ENCODE measurements around the gene CDH26.

Gene CDH26

DNA sequence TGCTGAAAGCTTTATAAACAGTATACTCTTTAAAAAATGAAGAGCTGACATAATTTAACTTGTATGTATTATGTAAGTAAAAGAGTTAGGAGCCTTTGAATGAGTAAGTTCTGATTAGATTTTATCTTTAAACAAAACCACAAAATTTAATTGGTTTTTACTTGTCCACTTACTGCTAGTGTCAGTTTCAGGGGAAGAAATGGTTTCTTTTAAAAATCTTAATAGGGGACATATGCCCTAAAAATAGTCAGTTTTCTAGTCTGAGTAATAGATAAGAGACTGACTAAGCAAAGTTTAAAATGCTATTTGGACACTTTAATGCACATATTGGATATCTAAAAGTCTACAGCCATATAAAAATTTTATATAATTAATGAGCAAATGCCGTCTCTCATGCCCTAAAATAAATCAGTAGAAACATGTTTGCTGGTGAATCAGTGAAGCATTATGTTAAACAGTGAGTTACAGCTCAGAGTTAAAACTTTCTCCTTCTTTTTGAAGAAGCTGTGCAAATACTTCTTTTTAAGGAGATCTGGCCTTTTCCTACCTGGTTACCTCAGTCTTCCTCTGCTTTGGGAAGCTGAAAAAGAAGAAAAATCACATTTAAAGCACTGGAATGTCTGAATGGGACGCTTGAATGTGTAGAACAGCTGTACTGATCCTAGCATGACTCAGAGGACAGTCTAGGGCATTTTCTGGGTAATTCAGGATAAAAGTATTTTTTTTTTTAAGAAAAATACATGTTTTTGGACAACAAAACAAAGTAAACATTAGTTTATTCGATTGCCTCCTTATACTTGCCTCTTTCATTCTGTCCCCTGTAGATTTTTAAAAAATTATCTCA, 55.3 kb downstream of the CDH26 start:
- peak; percentile 5 for DNase-seq (ENCODE audit: low read depth)

GRCh38 chr20:60016406-60016805, 58.2 kb downstream of the CDH26 start:
- no peak for DNase-seq (ENCODE audit: low read depth)

GRCh38 chr20:60020251-60020650, 62.0 kb downstream of the CDH26 start:
- no peak for DNase-seq (ENCODE audit: low read depth)

- no peak for DNase-seq (ENCODE audit: low read depth)
These were observed 62.9 kb downstream of the CDH26 start for GRCh38 chr20:60021104-60021503.

DNA sequence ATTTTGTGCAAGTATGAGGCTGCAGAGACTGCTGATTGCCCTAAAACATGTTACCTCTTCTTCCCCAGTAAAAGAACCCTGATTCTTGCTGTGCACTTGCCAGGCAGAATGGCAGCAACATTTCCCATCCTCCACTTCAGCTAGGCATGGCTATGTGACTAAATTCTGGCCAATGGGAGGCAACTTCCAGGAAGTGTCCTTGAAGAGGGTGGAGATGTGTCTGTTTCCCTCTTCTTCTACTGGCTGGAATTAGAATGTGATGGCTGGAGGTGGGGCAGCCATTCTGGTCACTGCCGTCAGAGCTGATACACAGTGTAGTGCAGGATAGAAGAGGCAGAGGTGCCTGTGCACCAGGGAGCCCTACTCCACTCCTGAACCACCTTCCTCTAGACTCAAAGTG, 64.6 kb downstream of the CDH26 start:
- no peak for DNase-seq (ENCODE audit: low read depth)

DNA sequence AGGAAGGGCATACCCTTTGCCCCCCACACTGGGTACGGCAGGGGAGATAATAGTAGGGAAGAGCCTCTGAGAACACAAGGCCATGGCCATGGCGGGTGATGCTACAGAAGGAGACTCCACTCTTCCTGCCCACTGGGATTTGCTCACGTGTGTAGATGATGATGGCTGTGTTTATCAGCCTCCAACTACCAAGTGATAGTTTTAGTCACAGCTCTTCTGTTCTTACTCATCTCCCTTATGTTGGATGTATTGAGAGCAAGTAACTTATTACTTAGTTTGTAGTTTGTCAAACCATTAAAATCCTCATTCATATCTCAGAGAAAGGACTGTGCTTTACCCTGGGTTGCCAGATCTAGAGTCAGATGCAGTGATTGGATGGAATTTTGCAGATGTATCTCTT, 66.0 kb downstream of the CDH26 start:
- no peak for DNase-seq (ENCODE audit: low read depth)

GRCh38 chr20:60024801-60025200, 66.6 kb downstream of the CDH26 start:
- no peak for DNase-seq (ENCODE audit: low read depth)

DNA sequence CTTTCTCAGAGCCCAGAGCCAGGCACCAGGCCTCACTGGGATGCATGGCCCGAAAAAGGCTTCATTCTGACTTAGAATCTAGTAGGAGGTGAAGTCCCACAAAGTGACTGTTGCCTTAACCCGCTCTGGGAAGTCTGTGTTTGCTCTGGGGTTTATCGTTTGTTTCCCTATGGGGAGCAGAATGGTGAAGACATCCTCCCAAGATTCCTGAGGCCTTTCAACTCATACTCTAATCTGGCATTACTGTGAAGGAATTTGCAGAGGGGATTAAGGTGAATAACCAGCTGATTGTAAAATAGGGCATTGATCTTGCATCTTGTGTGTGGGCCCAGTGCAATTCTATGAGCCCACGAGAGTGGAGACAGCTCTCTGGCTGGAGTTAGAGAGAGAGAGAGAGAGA, 67.8 kb downstream of the CDH26 start:
- DNase-seq (ENCODE audit: low read depth): no peak

DNA sequence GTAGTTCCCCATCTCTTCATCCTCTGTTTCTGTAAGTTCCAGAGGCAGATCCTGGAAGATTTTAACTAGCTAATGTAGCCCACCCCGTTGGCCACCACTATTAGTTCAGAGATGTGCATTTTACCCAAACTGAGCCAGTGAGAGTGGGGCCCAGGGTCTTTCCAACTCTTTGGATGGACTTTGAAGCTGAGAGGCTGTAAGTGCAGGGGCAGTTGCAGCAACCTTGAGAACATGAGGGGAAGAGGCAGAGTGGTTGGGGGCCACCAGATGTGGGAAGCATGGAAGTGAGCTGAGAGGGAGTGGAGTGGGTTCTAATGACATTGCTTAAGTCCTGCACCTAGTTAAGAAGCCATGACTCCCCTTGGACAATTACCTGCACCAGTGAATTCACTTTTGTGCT, 72.2 kb downstream of the CDH26 start:
- no peak for DNase-seq (ENCODE audit: low read depth)

DNA sequence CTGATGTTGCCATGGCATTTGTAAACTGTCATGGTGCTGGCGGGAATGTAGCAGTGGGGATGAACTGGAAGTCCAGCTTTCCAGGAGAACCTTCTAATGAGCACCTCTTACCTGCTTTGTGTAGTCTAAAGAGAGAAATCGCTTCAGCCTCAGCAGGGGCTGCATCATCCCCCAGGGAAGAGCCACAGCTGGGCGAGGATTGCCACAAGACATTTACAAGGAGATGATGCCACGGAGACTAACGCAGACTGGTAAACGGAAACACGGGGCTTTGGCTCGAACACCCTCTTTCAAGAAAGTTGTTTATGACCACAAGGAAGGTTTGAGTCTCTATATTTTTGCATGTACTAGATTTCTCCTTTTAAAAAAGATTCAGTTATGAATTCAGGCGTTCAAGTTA, 72.9 kb downstream of the CDH26 start:
- DNase-seq (ENCODE audit: low read depth): no peak

- no peak for DNase-seq (ENCODE audit: low read depth)
These were observed 76.2 kb downstream of the CDH26 start for GRCh38 chr20:60034231-60035110.

DNA sequence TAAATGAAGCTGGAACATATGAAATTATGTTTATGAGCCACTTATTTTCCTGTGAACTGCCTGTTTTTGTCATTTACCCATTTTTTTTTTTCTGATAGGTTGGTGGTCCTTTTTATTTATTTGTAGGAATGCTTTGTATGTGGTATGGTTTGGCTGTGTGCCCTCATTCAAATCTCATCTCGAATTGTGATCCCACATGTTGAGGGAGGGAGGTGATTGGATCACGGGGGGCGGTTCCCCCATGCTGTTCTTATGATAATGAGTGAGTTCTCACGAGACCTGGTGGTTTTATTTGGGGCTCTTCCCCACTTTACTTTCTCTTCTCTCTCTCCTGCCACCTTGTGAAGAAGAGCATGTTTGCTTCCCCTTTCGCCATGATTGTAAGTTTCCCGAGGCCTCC, 77.3 kb downstream of the CDH26 start:
- DNase-seq (ENCODE audit: low read depth): no peak

DNA sequence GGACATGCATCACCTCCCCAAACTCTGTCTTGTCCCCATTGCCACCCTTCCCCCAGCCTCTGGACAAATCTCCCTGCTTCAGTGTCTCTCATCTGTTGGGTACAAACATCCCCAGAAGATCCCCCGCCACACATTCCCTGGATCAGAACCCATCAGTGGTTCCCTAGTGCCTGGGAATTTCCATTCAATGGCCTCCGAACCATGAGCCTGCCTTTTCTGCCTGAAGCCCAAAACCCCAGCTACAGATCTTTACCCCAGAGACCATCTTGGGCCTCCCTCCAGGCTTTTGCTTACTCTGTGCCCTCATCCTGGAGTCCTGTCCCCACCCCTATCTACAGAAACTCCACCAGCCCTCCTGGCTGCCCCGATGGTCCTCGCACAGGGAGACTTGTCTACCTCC, 78.1 kb downstream of the CDH26 start:
- no peak for DNase-seq (ENCODE audit: low read depth)

GRCh38 chr20:60036746-60037499, 78.7 kb downstream of the CDH26 start:
- DNase-seq (ENCODE audit: low read depth): peak; percentile 48

GRCh38 chr20:60038400-60039008, 80.3 kb downstream of the CDH26 start:
- DNase-seq (ENCODE audit: low read depth): no peak

GRCh38 chr20:60039526-60039925, 81.3 kb downstream of the CDH26 start:
- no peak for DNase-seq (ENCODE audit: low read depth)

GRCh38 chr20:60040471-60041162, 82.4 kb downstream of the CDH26 start:
- DNase-seq (ENCODE audit: low read depth): no peak

- DNase-seq (ENCODE audit: low read depth): peak; percentile 79
These were observed 83.4 kb downstream of the CDH26 start for GRCh38 chr20:60041436-60042165.

GRCh38 chr20:60043435-60043834, 85.2 kb downstream of the CDH26 start:
- no peak for DNase-seq (ENCODE audit: low read depth)

DNA sequence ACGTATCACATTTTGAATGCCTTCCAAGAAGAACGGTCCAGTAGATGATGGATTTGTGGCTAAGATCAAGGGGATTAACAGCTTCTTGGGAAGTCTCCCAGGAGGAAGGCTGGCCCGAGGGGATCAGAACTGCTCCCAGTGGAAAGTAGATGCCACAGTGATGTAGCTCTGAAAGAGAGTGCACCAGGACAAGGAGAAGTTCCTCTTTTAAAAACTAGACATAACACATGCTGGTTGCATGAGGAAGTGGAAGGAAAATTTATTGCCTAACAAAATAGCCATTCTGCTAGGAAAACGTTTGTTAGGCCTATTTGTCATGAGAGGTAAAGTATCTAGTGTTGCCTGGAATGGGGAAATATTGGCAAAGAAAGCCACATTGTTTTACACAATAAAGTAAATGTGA, 87.8 kb downstream of the CDH26 start:
- DNase-seq (ENCODE audit: low read depth): peak; percentile 16

DNA sequence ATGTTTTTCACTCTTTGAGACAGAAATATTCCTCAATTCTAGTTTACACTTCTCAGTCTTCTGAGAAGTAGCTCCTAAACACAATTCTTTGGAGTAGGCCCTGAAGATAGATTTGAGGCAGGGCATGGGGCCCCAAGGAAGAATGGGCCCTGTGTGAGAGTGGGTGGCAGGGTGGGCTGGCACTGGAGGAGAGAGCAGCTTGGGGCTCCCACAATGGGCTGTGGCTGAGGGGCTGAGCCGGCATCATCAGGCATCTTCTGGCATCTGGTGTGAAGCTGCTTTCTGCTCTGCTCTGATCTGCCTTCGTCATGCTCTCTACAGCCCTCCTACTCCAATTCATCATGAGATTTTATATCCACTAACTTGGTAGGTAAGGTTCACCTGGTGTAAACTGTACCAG, 88.2 kb downstream of the CDH26 start:
- DNase-seq (ENCODE audit: low read depth): no peak
